GM21367 (cell line): ENCODE measurements around the gene RABL6.
"Not testable (repeated sequence)": the region's sequence is repeated elsewhere in the genome, so short reads cannot be mapped to it uniquely, and the experiment has no call there.

Experiments
- ATAC-seq: cut with Tn5 transposase; IDR thresholded peaks from one replicate; pipeline ENCODE4 v1.9.1; 2021; ENCODE audit not compliant: unreplicated experiment

Gene RABL6, protein sequence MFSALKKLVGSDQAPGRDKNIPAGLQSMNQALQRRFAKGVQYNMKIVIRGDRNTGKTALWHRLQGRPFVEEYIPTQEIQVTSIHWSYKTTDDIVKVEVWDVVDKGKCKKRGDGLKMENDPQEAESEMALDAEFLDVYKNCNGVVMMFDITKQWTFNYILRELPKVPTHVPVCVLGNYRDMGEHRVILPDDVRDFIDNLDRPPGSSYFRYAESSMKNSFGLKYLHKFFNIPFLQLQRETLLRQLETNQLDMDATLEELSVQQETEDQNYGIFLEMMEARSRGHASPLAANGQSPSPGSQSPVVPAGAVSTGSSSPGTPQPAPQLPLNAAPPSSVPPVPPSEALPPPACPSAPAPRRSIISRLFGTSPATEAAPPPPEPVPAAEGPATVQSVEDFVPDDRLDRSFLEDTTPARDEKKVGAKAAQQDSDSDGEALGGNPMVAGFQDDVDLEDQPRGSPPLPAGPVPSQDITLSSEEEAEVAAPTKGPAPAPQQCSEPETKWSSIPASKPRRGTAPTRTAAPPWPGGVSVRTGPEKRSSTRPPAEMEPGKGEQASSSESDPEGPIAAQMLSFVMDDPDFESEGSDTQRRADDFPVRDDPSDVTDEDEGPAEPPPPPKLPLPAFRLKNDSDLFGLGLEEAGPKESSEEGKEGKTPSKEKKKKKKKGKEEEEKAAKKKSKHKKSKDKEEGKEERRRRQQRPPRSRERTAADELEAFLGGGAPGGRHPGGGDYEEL

DNA sequence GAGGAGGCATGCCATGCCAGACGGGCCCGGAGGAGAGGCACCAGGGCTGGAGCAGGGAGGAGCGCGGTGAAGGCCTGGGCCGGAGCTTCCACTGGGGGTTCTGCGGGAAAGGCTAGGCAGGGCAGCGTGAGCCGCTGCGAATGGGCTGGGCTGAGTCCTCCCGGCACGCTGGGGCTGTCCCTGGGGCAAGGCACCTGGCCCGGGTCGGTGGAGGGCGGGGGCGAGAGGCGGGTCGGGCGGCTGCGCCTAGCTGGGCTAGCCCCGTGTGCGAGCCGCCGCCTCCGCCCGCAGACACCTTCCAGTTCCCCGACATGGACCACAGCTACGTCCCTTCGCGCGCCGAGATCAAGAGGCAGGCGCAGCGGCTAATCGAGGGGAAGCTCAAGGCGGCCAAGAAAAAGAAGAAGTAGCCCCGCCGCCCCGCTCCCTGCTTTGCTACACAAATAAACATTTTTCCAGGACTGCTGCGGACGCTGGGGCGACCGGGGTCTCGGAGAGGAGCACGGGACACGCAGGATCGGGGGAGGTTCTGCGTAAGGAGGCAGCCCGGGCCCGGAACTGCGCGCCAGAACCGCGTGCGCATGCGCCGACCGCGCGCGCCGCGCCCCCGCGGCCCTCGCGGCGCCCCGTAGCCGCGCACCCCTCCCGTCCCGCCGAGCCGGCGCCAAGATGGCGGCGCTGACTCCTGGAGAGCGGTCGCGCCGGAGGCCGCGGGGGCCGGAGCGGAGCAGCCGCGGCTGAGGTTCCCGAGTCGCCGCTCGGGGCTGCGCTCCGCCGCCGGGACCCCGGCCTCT is at the start of gene RABL6:
RABL6 (plus strand) TSS at position 668 of the 794 bp plus-strand sequence. CDS start 249 bp downstream, outside the sequence.
- ATAC-seq = peak; percentile 69

DNA sequence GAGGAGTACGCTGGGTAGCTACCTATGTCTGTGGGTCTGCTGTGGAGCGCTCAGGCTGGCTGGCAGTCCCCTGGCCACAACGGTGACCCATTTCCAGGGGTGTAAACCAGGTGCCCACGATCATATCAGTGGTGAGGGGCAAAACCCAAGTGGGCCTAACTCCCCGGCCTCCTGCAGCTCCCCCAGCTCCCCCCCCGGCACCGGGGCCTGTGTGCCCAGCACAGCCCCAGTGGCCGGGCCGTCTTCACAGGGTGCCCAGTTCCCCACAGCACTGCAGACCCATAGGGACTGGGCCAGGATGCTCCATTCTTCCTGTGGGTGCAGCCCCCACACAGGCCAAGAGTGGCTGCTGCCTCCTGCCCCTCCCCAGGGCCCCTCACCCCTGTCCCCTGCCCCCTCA is 48.7 kb upstream of the RABL6 start:
- ATAC-seq = no peak

DNA sequence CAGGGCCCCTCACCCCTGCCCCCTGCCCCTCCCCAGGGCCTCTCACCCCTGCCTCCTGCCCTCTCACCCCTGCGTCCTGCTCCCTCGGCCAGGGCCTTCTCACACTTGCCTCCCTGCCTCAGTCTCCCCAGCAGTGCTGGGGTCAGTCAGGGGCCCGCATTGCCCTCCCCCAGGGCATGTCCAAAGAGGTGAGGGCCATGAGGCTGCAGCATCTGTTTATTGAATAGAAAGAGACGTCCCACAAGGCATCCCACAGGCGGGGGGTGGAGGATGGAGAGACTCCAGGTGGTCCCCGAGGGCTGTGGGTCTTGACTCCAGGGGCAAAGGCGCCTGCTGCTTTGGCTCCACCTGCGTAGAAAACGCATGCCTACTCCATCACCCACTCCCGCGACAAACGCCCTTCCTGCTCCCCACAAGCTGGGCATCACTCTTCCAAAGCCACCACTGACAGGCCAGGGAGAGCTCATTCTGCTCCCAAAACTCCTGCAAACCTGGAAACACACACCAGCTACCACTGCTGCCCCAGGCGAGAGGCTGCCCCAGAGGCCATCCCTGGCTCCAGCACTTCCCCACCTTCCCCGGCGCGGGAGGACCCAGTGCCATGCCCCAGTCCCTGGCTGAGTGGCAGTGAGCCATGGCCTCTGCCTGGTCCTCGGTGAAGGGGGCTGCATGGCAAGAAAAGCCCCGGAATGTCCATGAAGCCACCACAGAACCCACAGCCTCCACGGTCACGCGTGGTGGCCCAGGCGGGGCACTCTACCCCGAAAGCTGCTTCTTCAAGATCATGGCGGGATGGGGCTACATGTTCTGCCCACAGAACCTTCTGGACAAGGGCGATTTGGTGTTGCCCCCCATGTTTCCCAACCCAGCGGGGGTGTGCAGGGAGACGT is 48.1 kb upstream of the RABL6 start:
- no peak for ATAC-seq

DNA sequence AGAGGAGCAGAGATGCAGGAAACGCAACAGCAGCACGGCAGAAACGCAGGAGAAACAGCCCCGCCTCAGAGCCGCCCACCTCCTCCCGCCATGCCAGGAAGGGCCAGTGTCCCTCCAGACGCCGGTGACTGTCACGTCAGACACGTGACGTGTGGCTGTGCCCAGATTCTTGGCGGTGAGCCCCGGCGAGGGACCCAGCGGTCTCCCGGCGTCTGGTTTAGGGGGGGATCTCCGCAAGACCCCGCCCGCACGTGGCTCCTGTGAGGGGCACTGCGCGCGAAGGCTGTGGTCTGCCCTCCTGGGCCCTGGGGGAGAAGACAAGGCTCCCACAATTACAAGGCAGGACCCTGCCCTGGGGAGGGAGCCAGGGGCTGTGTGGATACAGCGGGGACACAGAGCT is 47.3 kb upstream of the RABL6 start:
- ATAC-seq = no peak

DNA sequence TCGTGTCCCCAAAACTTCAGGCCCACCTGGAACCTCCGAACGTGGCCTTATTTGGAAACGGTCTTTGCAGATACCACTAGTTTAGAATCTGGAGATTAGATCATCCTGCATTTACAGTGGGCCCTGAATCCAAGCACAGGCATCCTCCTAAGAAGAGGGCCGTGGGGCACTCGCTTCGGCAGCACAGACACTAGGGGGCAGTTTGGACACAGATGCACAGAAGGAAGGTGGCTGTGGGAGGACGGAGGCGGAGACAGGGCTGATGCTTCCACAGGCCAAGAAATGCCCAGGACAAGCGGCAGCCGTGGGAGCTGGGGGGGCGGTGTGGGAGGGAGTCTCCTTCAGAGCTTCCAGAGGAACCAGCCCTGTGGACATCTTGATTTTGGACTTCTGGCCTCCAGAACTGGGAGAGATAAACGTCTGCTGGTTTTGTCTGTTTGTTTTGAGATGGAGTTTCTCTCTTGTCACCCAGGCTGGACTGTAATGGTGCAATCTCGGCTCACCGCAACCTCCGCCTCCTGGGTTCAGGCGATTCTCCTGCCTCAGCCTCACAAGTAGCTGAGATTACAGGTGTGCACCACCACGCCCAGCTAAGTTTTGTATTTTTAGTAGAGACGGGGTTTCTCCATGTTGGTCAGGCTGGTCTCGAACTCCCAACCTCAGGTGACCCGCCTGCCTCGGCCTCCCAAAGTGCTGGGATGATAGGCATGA is 46.8 kb upstream of the RABL6 start:
- ATAC-seq = not testable (repeated sequence)

DNA sequence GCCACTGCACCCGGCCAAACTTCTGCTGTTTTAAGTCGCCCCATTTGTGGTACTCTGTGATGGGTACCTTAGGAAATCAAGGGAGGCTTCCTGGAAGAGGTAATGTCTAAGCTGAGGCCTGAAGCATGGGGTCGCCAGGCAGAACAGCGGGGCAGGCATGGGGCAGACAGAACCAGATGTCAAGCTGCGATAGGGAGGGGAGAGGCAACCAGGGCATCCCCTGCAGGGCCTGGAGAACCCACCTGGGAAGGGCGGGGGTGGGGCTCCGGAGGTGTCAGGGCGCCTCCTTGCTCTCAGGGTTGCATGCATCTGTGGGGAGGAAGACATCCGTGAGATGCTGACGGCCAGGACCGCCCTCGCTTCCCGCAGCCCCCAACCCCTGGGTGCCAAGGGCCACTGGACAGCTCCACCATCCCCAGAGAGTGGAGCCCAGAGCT is 46.2 kb upstream of the RABL6 start:
- no peak for ATAC-seq

DNA sequence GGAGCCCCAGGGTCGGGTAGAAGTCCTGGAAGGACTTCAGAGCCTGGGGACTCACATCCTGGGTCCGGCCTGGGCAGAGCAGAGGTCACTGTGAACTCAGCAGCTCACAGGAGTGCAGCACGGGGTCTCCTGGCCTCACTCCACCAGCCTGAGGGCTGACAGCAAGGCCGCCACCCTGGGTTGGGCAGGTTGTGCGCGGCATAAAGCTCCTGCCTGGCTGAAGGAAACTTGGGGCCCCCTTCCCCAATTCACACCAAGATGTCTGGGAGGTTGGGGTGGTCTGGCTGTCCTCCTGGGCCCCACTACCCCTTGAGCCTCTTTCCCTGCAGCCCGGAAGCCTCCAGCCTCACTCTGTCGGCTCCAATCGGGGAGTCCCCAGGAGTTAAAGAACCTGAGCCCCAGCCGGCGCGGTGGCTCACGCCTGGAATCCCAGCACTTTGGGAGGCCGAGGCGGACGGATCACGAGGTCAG is 45.5 kb upstream of the RABL6 start:
- no peak for ATAC-seq

DNA sequence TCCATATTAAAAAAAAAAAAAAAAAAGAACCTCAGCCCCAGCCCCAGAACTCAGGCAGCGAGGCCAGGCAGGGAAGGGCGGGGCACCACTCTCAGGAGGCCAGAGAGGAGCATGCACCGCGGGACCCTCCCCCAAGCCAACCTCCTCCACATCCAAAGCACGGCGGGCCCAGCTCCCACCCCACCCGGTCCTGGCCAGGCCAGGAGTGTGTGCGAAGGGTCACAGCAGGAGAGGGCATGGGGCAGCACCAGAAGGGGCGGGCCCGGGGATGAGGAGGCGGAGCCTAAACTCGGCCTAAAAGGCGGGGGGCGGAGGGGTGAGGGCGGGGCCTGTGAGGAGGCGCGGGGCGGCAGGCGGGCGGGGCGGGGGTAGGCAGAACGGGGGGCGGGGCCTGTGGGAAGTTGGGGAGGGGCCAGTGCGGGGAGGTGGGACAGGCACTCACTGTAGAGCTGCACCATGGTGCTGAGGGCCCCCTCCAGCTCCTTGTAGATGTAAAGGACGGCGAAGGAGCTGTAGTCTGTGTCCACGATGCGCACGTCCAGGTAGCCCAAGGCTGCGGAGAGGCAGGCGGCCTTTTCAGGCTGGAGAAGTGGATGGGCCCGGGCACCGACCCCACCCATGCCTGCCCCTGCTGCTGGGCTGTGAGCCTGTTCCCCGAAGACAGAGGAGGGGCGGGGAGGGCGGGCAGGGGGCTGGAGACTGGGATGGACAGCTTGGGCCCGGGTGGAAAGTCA is 44.7 kb upstream of the RABL6 start:
- ATAC-seq = no peak

DNA sequence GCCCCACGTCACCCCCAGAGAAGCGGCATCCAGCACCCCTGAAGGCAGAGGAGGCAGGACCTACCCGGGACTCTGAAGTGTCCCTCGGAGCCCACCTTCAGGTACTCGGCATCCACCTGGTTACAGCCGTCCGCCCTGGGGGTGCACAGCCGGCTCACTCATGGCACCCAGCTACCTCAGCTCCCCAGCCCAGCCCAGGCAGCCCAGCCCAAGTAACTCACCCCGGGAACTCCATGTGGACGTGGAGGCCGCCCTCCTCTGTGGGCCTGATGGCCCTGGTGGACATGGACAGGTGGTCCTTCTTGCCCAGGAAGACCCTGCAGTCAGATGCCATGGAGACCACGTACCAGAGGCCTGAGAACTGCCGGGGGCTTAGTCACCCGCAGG is 44.1 kb upstream of the RABL6 start:
- ATAC-seq = no peak

DNA sequence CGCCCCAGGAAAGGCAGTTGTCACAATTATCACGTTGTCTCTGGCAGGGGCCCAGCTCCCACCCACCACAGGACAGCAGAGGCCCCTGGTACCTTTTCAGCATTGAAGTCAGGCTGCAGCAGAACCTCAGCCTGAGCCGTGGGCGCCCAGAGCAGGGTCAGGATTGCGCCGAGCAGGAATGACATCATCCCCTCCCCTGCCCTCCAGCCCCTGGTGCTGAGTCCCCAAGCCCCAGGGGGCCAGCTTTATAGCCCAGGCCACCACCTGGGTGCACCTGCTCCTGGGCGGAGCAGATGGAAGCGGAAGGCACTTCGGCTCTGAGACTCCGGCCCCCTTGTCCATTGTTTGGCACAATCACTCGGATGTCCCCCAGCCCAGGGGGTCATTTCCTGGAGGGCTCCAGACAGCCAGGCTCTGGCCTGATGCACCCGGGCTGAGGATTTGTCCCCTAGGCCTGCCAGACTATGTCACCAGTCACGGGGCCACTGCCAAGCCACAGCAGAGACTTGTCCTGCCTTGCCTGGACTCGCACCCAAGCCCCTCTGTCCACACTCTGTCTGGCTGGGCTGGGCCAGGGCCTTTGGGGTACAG is 43.4 kb upstream of the RABL6 start, which contains the start of gene LCN15:
LCN15 (minus strand) TSS at position 218 of the 591 bp plus-strand sequence; CDS start at position 188, 30 bp downstream.
- no peak for ATAC-seq

DNA sequence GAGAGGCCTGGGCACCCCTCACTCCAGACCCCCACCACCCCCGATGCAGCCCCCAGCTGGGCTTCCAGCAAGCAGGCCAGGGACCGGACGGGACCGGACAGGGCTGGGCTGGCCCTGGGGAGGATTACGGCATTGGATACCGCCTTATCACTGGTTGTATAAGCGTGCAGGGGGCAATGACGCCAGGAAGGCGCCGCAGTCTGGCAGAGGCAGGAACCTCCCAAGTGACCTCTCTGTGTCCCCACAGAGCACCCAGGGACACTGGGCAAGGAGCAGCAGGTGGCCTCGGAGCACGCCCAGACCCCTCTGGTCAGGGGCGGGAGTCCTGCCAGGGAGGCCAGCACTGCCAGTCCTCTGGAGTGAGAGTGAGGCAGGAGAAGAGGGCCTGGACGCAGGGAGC is 42.7 kb upstream of the RABL6 start:
- ATAC-seq = no peak

DNA sequence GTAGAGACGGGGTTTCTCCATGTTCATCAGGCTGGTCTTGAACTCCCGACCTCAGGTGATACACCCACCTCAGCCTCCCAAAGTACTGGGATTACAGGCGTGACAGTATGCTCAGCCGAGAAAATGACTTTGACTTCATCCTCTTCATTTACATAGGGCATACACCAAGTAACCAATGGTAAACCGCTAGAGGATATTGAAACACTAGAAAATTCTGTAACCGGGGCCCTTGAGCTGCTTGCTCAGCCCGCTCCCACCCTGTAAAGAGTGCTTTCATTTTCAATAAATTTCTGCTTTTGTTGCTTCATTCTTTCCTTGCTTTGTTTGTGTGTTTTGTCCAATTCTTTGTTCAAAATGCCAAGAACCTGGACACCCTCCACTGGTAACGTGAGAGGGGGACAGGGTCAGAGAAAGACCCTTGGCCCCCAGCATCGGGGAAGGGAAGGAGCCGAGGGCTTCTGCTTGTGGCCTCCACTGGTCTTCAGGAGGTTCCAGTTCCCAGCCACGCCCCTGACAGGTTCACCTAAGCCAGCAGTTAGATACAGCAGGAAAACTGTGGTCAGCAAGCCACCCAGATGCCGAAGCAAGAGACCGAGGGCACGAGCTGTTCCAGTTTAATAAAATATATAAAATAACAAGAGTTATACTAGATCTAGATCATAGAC is 41.9 kb upstream of the RABL6 start:
- ATAC-seq = not testable (repeated sequence)

DNA sequence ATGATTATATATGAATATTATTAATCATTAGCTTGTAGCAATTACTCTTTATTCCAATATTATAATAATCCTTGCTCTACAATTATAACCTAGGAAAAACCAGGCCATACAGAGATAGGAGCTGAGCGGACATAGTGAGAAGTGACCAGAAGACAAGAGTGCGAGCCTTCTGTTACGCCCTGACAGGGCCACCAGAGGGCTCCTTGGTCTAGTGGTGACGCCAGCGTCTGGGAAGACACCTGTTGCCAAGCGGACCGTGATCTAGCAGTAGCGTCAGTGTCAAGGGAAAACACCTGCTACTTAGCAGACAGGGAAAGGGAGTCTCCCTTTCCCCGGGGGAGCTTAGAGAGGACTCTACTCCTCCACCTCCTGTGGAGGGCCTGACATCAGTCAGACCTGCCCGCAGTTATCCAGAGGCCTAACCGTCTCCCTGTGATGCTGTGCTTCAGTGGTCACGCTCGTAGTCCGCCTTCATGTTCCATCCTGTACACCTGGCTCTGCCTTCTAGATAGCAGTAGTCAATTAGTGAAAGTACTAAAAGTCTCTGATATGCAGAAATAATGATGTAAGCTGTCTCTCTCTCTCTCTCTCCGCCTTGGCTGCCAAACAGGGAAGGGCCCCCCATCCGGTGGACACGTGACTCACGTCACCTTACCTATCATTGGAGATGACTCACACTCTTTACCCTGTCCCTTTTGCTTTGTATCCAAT is 41.2 kb upstream of the RABL6 start:
- not testable (repeated sequence) for ATAC-seq

DNA sequence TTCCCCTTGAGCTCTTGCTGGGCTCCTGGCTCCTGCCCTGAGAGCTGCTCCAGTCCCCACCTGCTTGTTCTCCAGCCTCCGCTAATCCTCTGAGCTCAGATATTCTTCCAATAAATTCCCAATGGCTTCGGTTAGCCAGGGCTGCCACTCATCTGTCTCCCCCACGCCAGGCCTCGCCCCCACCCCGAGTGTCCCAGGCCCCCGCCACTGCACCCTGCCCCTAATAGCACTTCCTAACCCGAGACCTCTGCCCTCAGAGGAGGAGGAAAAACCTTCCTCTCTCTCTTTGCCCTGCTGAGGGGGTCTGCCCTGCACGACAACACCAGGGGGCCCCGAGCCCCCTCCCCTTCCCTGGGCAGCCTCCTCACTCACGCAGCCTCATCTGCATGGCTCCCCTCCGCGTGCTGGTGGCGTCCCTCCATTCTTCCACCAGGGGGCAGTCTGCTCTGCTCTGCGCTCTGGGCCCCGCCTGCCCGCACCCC is 38.0 kb upstream of the RABL6 start:
- no peak for ATAC-seq

DNA sequence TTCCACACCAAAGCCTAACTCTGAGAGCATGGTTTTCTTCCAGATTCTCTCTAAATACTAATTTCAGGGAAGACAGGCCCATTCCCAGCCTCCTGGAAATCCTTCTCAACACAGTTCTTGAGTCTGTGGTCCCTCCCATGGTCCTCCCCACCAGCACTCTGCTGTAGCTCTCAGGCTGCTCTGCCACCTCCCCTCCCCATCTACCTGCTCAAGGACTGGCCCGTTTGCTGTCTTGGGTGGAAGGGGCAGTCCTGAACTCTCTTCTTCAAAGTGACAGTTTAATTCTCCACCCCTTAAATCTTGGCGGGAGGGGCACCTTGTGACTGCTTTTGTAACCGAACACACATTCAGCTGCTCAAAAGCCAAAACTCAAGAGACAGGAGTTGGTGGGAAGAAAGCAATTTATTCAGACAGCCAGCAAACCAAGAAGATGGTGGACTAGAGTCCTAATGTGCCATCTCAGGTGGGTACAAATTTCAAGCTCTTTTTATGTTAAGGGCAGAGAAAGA is 35.8 kb upstream of the RABL6 start:
- ATAC-seq = no peak

DNA sequence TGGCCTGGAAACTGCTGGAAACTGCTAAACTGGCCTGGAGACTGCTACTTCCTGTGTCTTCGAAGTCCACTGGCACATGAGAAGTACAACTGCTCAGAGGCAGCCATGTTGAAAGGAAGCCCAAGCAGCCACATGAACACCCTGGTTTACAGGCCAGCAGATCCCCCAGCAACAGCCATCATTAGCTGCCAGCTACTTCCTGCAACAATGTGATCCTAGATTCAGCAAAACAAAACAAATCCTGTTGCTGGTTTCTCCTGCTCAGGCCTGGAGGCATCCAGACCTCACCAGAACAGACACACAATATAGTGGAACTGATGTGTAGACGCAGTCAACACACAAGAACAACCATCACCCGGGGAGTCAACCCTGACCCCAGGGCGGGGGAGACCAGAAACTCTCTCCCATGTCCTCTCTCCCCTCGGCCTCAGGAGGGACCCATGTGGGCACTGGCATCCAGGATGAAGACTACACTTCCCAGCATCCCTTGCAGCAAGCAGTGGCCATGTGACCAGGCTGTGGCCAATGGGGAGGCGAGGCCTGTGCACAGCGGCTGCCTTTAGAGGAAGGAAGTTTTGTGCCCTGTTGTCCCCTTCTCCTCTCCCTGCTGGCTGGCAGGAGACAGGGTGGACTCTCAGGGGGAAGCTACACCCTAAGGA is 34.2 kb upstream of the RABL6 start:
- ATAC-seq = no peak
